Measurements from ENCODE around the gene VPREB1. TPM values are rescaled to one million over a fixed set of nuclear protein-coding genes. Genes with fewer than 3 reads are reported as not detected.
A peak's percentile ranks its signal among the peaks of the same experiment; 100 is the strongest.

Gene VPREB1
- 0.18 TPM for total RNA-seq
- polyA plus RNA-seq (ENCODE audit: insufficient read depth in 1 of 8, insufficient read length in 8 of 8, low replicate concordance in 1 of 8), result 1 to 10 TPM in 1 of 8 donors, under 1 TPM in 7; 0.17 to 1.2 (median 0.32) TPM
- long read RNA-seq, donor 1, result 0 reads
- long read RNA-seq, donor 2, result 0 reads
- long read RNA-seq, donor 3, result 0 reads
- long read RNA-seq, donor 4, result 0 reads
- long read RNA-seq, donor 5, result 0 reads
- long read RNA-seq, donor 6, partial matches to known transcripts, result 0 of 2 reads
- long read RNA-seq, donor 6, other reads (novel, unspliced or antisense), result 0 of 2 reads
- long read RNA-seq, donor 7, result 0 reads
- long read RNA-seq, donor 8, result 0 reads
- long read RNA-seq, donor 9, result 0 reads
- long read RNA-seq, donor 10, result 0 reads
- long read RNA-seq, donor 11, result 0 reads

- H3K4me1 ChIP-seq (ENCODE audit: control insufficient read depth, insufficient read depth, low read length), result peaks cover 11% of the 10 kb centered on the region
- DNase-seq, result no peak
- WGBS (ENCODE audit: insufficient coverage), result 49% methylated on average over 23 of the region's 25 CpGs
- H3K4me3 ChIP-seq (ENCODE audit: low read length), result no peak within 1 kb of the TSS
- no peak within 1 kb of the TSS for H3K27ac ChIP-seq (ENCODE audit: low read length)
- H3K9me3 ChIP-seq (replicated peaks; ENCODE audit: control insufficient read depth, low read depth, low read length), result no peaks in the 10 kb centered on the region
- H3K36me3 ChIP-seq (ENCODE audit: control insufficient read depth, insufficient read depth, low read length), result no peaks in the 10 kb centered on the region
- H3K27me3 ChIP-seq (ENCODE audit: control insufficient read depth, insufficient read depth, low read length), result peaks cover 13% of the 10 kb centered on the region
Measured at GRCh38 chr22:22244316-22245250, at the start of gene VPREB1. TSS of gene VPREB1 (plus strand) at chr22:22244786. CDS start at chr22:22244814, 28 bp downstream.

- Histone ChIP-seq H3K4me1 (ENCODE audit: control insufficient read depth, insufficient read depth, low read length) (no peaks in the 10 kb centered on the region), H3K4me3 (ENCODE audit: low read length) (no peak overlapping the region), H3K9me3 (replicated peaks; ENCODE audit: control insufficient read depth, low read depth, low read length) (no peaks in the 10 kb centered on the region), H3K27ac (ENCODE audit: low read length) (no peak overlapping the region), H3K36me3 (ENCODE audit: control insufficient read depth, insufficient read depth, low read length) (no peaks in the 10 kb centered on the region), H3K27me3 (ENCODE audit: control insufficient read depth, insufficient read depth, low read length) (peaks cover 13% of the 10 kb centered on the region)
- DNase-seq, result no peak
- 40% methylated on average over 2 of the region's 3 CpGs for WGBS (ENCODE audit: insufficient coverage)
Measured at GRCh38 chr22:22194931-22195264, 49.7 kb upstream of the VPREB1 start.

GRCh38 chr22:22195265-22196017, 49.1 kb upstream of the VPREB1 start:
- Histone ChIP-seq H3K4me3 (ENCODE audit: low read length) (no peak overlapping the region), H3K4me1 (ENCODE audit: control insufficient read depth, insufficient read depth, low read length) (no peaks in the 10 kb centered on the region), H3K27ac (ENCODE audit: low read length) (no peak overlapping the region), H3K36me3 (ENCODE audit: control insufficient read depth, insufficient read depth, low read length) (no peaks in the 10 kb centered on the region), H3K9me3 (replicated peaks; ENCODE audit: control insufficient read depth, low read depth, low read length) (no peaks in the 10 kb centered on the region), H3K27me3 (ENCODE audit: control insufficient read depth, insufficient read depth, low read length) (peaks cover 13% of the 10 kb centered on the region)
- 64% methylated on average over 5 of the region's 7 CpGs for WGBS (ENCODE audit: insufficient coverage)
- DNase-seq, result peak; percentile 25

- no peak overlapping the region for H3K4me3 ChIP-seq (ENCODE audit: low read length)
- DNase-seq, result no peak
- H3K27ac ChIP-seq (ENCODE audit: low read length), result no peak overlapping the region
- H3K36me3 ChIP-seq (ENCODE audit: control insufficient read depth, insufficient read depth, low read length), result no peaks in the 10 kb centered on the region
- H3K27me3 ChIP-seq (ENCODE audit: control insufficient read depth, insufficient read depth, low read length), result peaks cover 13% of the 10 kb centered on the region
- 77% methylated on average over 8 of the region's 11 CpGs for WGBS (ENCODE audit: insufficient coverage)
- no peaks in the 10 kb centered on the region for H3K9me3 ChIP-seq (replicated peaks; ENCODE audit: control insufficient read depth, low read depth, low read length)
- peaks cover 5% of the 10 kb centered on the region for H3K4me1 ChIP-seq (ENCODE audit: control insufficient read depth, insufficient read depth, low read length)
Measured at GRCh38 chr22:22196018-22196533, 48.5 kb upstream of the VPREB1 start.

GRCh38 chr22:22196833-22197477, 47.6 kb upstream of the VPREB1 start:
- peaks cover 7% of the 10 kb centered on the region for H3K4me1 ChIP-seq (ENCODE audit: control insufficient read depth, insufficient read depth, low read length)
- peaks cover 13% of the 10 kb centered on the region for H3K27me3 ChIP-seq (ENCODE audit: control insufficient read depth, insufficient read depth, low read length)
- H3K9me3 ChIP-seq (replicated peaks; ENCODE audit: control insufficient read depth, low read depth, low read length), result no peaks in the 10 kb centered on the region
- H3K36me3 ChIP-seq (ENCODE audit: control insufficient read depth, insufficient read depth, low read length), result no peaks in the 10 kb centered on the region
- H3K4me3 ChIP-seq (ENCODE audit: low read length), result no peak overlapping the region
- H3K27ac ChIP-seq (ENCODE audit: low read length), result no peak overlapping the region
- WGBS (ENCODE audit: insufficient coverage), result 80% methylated on average over 1 of the region's 5 CpGs
- no peak for DNase-seq

GRCh38 chr22:22197993-22198402, 46.6 kb upstream of the VPREB1 start:
- Histone ChIP-seq H3K4me3 (ENCODE audit: low read length) (no peak overlapping the region), H3K4me1 (ENCODE audit: control insufficient read depth, insufficient read depth, low read length) (peaks cover 7% of the 10 kb centered on the region), H3K36me3 (ENCODE audit: control insufficient read depth, insufficient read depth, low read length) (no peaks in the 10 kb centered on the region), H3K27me3 (ENCODE audit: control insufficient read depth, insufficient read depth, low read length) (peaks cover 13% of the 10 kb centered on the region), H3K27ac (ENCODE audit: low read length) (no peak overlapping the region), H3K9me3 (replicated peaks; ENCODE audit: control insufficient read depth, low read depth, low read length) (no peaks in the 10 kb centered on the region)
- no peak for DNase-seq
- 70% methylated on average over 4 of the region's 4 CpGs for WGBS (ENCODE audit: insufficient coverage)

GRCh38 chr22:22198751-22199150, 45.8 kb upstream of the VPREB1 start:
- no peaks in the 10 kb centered on the region for H3K9me3 ChIP-seq (replicated peaks; ENCODE audit: control insufficient read depth, low read depth, low read length)
- no peak overlapping the region for H3K27ac ChIP-seq (ENCODE audit: low read length)
- no peak overlapping the region for H3K4me3 ChIP-seq (ENCODE audit: low read length)
- H3K4me1 ChIP-seq (ENCODE audit: control insufficient read depth, insufficient read depth, low read length), result peaks cover 7% of the 10 kb centered on the region
- H3K36me3 ChIP-seq (ENCODE audit: control insufficient read depth, insufficient read depth, low read length), result no peaks in the 10 kb centered on the region
- DNase-seq, result no peak
- peaks cover 20% of the 10 kb centered on the region for H3K27me3 ChIP-seq (ENCODE audit: control insufficient read depth, insufficient read depth, low read length)
- WGBS (ENCODE audit: insufficient coverage), result 49% methylated on average over 4 of the region's 4 CpGs

GRCh38 chr22:22199634-22200033, 45.0 kb upstream of the VPREB1 start:
- Histone ChIP-seq H3K4me3 (ENCODE audit: low read length) (no peak overlapping the region), H3K4me1 (ENCODE audit: control insufficient read depth, insufficient read depth, low read length) (peaks cover 7% of the 10 kb centered on the region), H3K36me3 (ENCODE audit: control insufficient read depth, insufficient read depth, low read length) (no peaks in the 10 kb centered on the region), H3K9me3 (replicated peaks; ENCODE audit: control insufficient read depth, low read depth, low read length) (no peaks in the 10 kb centered on the region), H3K27me3 (ENCODE audit: control insufficient read depth, insufficient read depth, low read length) (peaks cover 17% of the 10 kb centered on the region), H3K27ac (ENCODE audit: low read length) (no peak overlapping the region)
- no peak for DNase-seq
- WGBS (ENCODE audit: insufficient coverage), result 58% methylated on average over 1 of the region's 2 CpGs

GRCh38 chr22:22200569-22201184, 43.9 kb upstream of the VPREB1 start:
- no peak for DNase-seq
- Histone ChIP-seq H3K4me1 (ENCODE audit: control insufficient read depth, insufficient read depth, low read length) (peaks cover 7% of the 10 kb centered on the region), H3K27me3 (ENCODE audit: control insufficient read depth, insufficient read depth, low read length) (peaks cover 14% of the 10 kb centered on the region), H3K9me3 (replicated peaks; ENCODE audit: control insufficient read depth, low read depth, low read length) (no peaks in the 10 kb centered on the region), H3K36me3 (ENCODE audit: control insufficient read depth, insufficient read depth, low read length) (no peaks in the 10 kb centered on the region), H3K4me3 (ENCODE audit: low read length) (no peak overlapping the region), H3K27ac (ENCODE audit: low read length) (no peak overlapping the region)
- WGBS (ENCODE audit: insufficient coverage), result 81% methylated on average over 4 of the region's 4 CpGs
